Prostate gland (tissue), 2 donors: ENCODE measurements around the gene TNIP3. TPM values are rescaled to one million over a fixed set of nuclear protein-coding genes. Genes with fewer than 3 reads are reported as not detected.

Source experiments
- DNase-seq: peaks from one replicate; pipeline ENCODE4 v3.0.0-alpha.2; 2019; ENCODE audit warnings: low spot score
- H3K27ac ChIP-seq, 2 donors: fragments of 200-600 bp; sonication (generic); 2 replicates each; pipeline ENCODE4 v1.5.1; 2017 to 2019
- H3K27me3 ChIP-seq: fragments of 200-600 bp; sonication (generic); replicated peaks from 2 replicates; pipeline ENCODE4 v1.5.1; 2019; ENCODE audit not compliant: insufficient read depth
- H3K36me3 ChIP-seq, 2 donors: fragments of 200-600 bp; sonication (generic); 1 replicate in 1 of 2; 2 replicates in 1 of 2; pipeline versions ENCODE4 v1.5.1 to v1.8.1; 2017 to 2019
- H3K4me1 ChIP-seq: fragments of 200-600 bp; sonication (generic); replicated peaks from 2 replicates; pipeline ENCODE4 v1.5.1; 2019
- H3K4me3 ChIP-seq, 2 donors: fragments of 200-600 bp; sonication (generic); 2 replicates each; pipeline ENCODE4 v1.5.1; 2017 to 2019
- H3K9me3 ChIP-seq: fragments of 200-600 bp; sonication (generic); 2 replicates; pipeline ENCODE4 v1.5.1; 2017
- CTCF ChIP-seq, 4 experiments: fragments of 200-600 bp in 2 of 4; fragments of 450-650 bp in 2 of 4; sonication (generic) in 2 of 4; IDR thresholded peaks; 1 replicate in 3 of 4; 2 replicates in 1 of 4; pipeline ENCODE4 v1.5.1; 2016 to 2019; ENCODE audit warnings: antibody characterized with exemption in 4 of 4, mild to moderate bottlenecking in 2 of 4, moderate library complexity in 2 of 4
- POLR2A ChIP-seq: fragments of 450-650 bp; IDR thresholded peaks from one replicate; pipeline ENCODE4 v1.6.1; 2016; ENCODE audit warnings: antibody characterized with exemption, mild to moderate bottlenecking
- POLR2AphosphoS5 ChIP-seq: sonication (generic); formaldehyde crosslinking; IDR thresholded peaks from one replicate; pipeline ENCODE4 v1.6.1; 2017; ENCODE audit warnings: antibody characterized with exemption
- WGBS: methylation state at CpG from one replicate; pipeline ENCODE4 v1.1.5; 2018; 5-methylcytosine and 5-hydroxymethylcytosine counted together
- intact Hi-C: fragments of 100-400 bp; cut with DNase I; formaldehyde crosslinking; loops from one replicate; pipeline ENCODE4 v1.14.2; 2022
- total RNA-seq, 2 donors: library from RNA; depleted of rRNA; stranded (reverse); fragments of >200 nt; gene quantifications; one replicate each; pipeline ENCODE4 v1.1.0, GENCODE V29; 2016

Gene TNIP3
- total RNA-seq, 2 donors from 2014 or later = not detected

GRCh38 chr4:121192013-121192412 is 27.9 kb upstream of the TNIP3 start:
- Histone ChIP-seq H3K9me3 (no peaks in the 10 kb centered on the region), H3K4me1 (no peaks in the 10 kb centered on the region), H3K27me3 (no peaks in the 10 kb centered on the region), H3K36me3 (no peaks in the 10 kb centered on the region), H3K4me3 (no peak overlapping the region), H3K27ac (no peak overlapping the region)
- 51% methylated on average over 11 of the region's 11 CpGs for WGBS
- TF ChIP-seq POLR2A (no peak), CTCF (IDR thresholded peaks at IDR 0.05) (no peak), POLR2AphosphoS5 (no peak)
- intact Hi-C loops = loop anchor here (2.0 kb wide), 1 partner anchor 59 kb away; no protein-coding TSS in a partner anchor
- DNase-seq = no peak

- no peak overlapping the region for H3K4me3 ChIP-seq
- H3K9me3 ChIP-seq = no peaks in the 10 kb centered on the region
- TF ChIP-seq CTCF (IDR thresholded peaks at IDR 0.05) (no peak), POLR2A (no peak), POLR2AphosphoS5 (no peak)
- no peaks in the 10 kb centered on the region for H3K4me1 ChIP-seq
- WGBS = 85% methylated on average over 1 of the region's 1 CpG
- H3K27me3 ChIP-seq = no peaks in the 10 kb centered on the region
- intact Hi-C loops = no loop called here
- H3K27ac ChIP-seq = no peak overlapping the region
- no peak for DNase-seq
- H3K36me3 ChIP-seq = no peaks in the 10 kb centered on the region
Measured at GRCh38 chr4:121191361-121191760, 27.2 kb upstream of the TNIP3 start.

GRCh38 chr4:121190389-121190788 is 26.3 kb upstream of the TNIP3 start:
- no peaks in the 10 kb centered on the region for H3K9me3 ChIP-seq
- no peaks in the 10 kb centered on the region for H3K36me3 ChIP-seq
- TF ChIP-seq POLR2A = no peak
- no peak for TF ChIP-seq POLR2AphosphoS5
- TF ChIP-seq CTCF (IDR thresholded peaks at IDR 0.05) = no peak
- WGBS = 95% methylated on average over 4 of the region's 4 CpGs
- H3K4me3 ChIP-seq = no peak overlapping the region
- DNase-seq = no peak
- intact Hi-C loops = no loop called here
- H3K27ac ChIP-seq = no peak overlapping the region
- no peaks in the 10 kb centered on the region for H3K4me1 ChIP-seq
- no peaks in the 10 kb centered on the region for H3K27me3 ChIP-seq

- intact Hi-C loops = no loop called here
- Histone ChIP-seq H3K9me3 (no peaks in the 10 kb centered on the region), H3K36me3 (no peaks in the 10 kb centered on the region), H3K27ac (no peak overlapping the region), H3K4me3 (no peak overlapping the region), H3K27me3 (no peaks in the 10 kb centered on the region), H3K4me1 (no peaks in the 10 kb centered on the region)
- WGBS = 42% methylated on average over 3 of the region's 3 CpGs
- DNase-seq = no peak
- TF ChIP-seq POLR2A (no peak), CTCF (IDR thresholded peaks at IDR 0.05) (no peak), POLR2AphosphoS5 (no peak)
Measured at GRCh38 chr4:121189326-121190215, 25.4 kb upstream of the TNIP3 start.

GRCh38 chr4:121187206-121187605 is 23.1 kb upstream of the TNIP3 start:
- H3K27me3 ChIP-seq = no peaks in the 10 kb centered on the region
- WGBS = 76% methylated on average over 1 of the region's 1 CpG
- no peaks in the 10 kb centered on the region for H3K4me1 ChIP-seq
- no peaks in the 10 kb centered on the region for H3K9me3 ChIP-seq
- no peak for DNase-seq
- no peak overlapping the region for H3K27ac ChIP-seq
- TF ChIP-seq POLR2A (no peak), CTCF (IDR thresholded peaks at IDR 0.05) (no peak), POLR2AphosphoS5 (no peak)
- no peaks in the 10 kb centered on the region for H3K36me3 ChIP-seq
- intact Hi-C loops = no loop called here
- no peak overlapping the region for H3K4me3 ChIP-seq
